Left lung (tissue), 10 donors: Measurements from ENCODE around the gene STAP2. TPM values are rescaled to one million over a fixed set of nuclear protein-coding genes. Genes with fewer than 3 reads are reported as not detected.

ENCODE experiments used
- ATAC-seq: fragments of 200-7000 bp; cut with Tn5 transposase; one replicate; pipeline ENCODE4 v1.9.1; 2020; ENCODE audit warnings: moderate library complexity
- DNase-seq, 4 donors: peaks; one replicate each; pipeline ENCODE4 v3.0.0-alpha.2; 2013 to 2020
- H3K27ac ChIP-seq, 2 donors: fragments of 200-600 bp; sonication (generic) in 1 of 2; one replicate each; pipeline versions ENCODE4 v1.5.0 to v1.8.0; 2020 to 2021
- H3K27me3 ChIP-seq, 2 donors: fragments of 200-600 bp; sonication (generic) in 1 of 2; one replicate each; pipeline versions ENCODE4 v1.5.0 to v1.8.0; 2020 to 2021
- H3K36me3 ChIP-seq, 2 donors: fragments of 200-600 bp; sonication (generic) in 1 of 2; one replicate each; pipeline versions ENCODE4 v1.5.0 to v1.8.0; 2020 to 2021
- H3K4me1 ChIP-seq, 2 donors: fragments of 200-600 bp; one replicate each; pipeline ENCODE4 v1.8.0; 2021
- H3K4me3 ChIP-seq, 2 donors: fragments of 200-600 bp; sonication (generic) in 1 of 2; one replicate each; pipeline versions ENCODE4 v1.5.0 to v1.8.0; 2020 to 2021; ENCODE audit warnings: mild to moderate bottlenecking in 1 of 2
- H3K9me3 ChIP-seq, 2 donors: fragments of 200-600 bp; sonication (generic) in 1 of 2; one replicate each; pipeline versions ENCODE4 v1.5.0 to v1.8.0; 2020 to 2021
- CTCF ChIP-seq, 2 donors: fragments of 200-600 bp; sonication (generic) in 1 of 2; IDR thresholded peaks; one replicate each; pipeline versions ENCODE4 v1.5.0 to v1.8.0; 2021; ENCODE audit warnings: antibody characterized with exemption in 2 of 2
- intact Hi-C, 2 donors: fragments of 100-400 bp; cut with DNase I; formaldehyde crosslinking; loops; one replicate each; pipeline versions ENCODE4 v1.11.2 to v1.14.2; 2022
- polyA plus RNA-seq, 6 donors: library from polyadenylated mRNA; unstranded; fragments of 120-200 nt; gene quantifications; one replicate each; pipeline ENCODE4 v1.2.1, GENCODE V29; 2013; ENCODE audit not compliant: insufficient read length in 6 of 6
- total RNA-seq, 2 donors: library from RNA; stranded (reverse); fragmentation: NEBNext Ultra II Directional; extraction: Animal tissue kit (Norgen Biotek cat#: 25700); gene quantifications; one replicate each; pipeline ENCODE4 v1.2.1, GENCODE V29; 2021
- donor health status: DM: no; HTN: yes; CAD: no.
- donor health status: DM: no; HTN: no; CAD: no.

Gene STAP2
- total and polyA plus RNA-seq, 8 donors, result 14.1 to 41.5 (median 36.2) TPM

DNA sequence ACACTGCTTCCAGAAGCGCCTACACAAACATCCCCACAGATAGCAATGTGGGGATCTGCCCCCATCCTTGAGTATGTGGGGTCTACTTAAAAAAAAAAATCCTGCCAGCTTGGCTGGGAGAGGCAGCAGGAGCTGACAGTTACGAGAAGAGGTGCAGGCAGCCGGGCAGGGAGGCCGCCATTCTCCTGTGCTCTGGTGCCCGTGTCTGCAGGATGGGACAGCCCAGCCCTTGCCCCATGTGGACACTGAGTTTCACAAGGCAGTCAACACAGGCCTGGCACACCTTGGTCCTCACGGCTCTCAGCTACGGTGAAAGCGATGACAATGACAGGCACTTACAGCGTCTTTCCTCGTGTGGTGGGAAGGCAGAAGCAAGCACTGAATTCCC lies 28.7 kb upstream of the STAP2 start:
- TF ChIP-seq CTCF (IDR thresholded peaks at IDR 0.05), result no peak
- Histone ChIP-seq H3K9me3 (no peaks in the 10 kb centered on the region), H3K4me1 (peaks cover 28 to 52% of the 10 kb centered on the region in 2 donors), H3K27ac (peak overlapping the region in 1 of 2 donors; percentile 88), H3K4me3 (no peak overlapping the region), H3K27me3 (no peaks in the 10 kb centered on the region), H3K36me3 (peaks cover 0 to 54% of the 10 kb centered on the region in 2 donors)
- no peak for ATAC-seq
- no peak for DNase-seq
- intact Hi-C loops, result no loop called here

- Histone ChIP-seq H3K9me3 (no peaks in the 10 kb centered on the region), H3K27ac (peak overlapping the region in 1 of 2 donors; percentile 88), H3K4me3 (no peak overlapping the region), H3K36me3 (peaks cover 0 to 60% of the 10 kb centered on the region in 2 donors), H3K27me3 (no peaks in the 10 kb centered on the region), H3K4me1 (peaks cover 28 to 47% of the 10 kb centered on the region in 2 donors)
- intact Hi-C loops, result no loop called here
- no peak for ATAC-seq
- TF ChIP-seq CTCF (IDR thresholded peaks at IDR 0.05), result no peak
- DNase-seq, result no peak
Measured at GRCh38 chr19:4366666-4367335, 28.2 kb upstream of the STAP2 start.

DNA sequence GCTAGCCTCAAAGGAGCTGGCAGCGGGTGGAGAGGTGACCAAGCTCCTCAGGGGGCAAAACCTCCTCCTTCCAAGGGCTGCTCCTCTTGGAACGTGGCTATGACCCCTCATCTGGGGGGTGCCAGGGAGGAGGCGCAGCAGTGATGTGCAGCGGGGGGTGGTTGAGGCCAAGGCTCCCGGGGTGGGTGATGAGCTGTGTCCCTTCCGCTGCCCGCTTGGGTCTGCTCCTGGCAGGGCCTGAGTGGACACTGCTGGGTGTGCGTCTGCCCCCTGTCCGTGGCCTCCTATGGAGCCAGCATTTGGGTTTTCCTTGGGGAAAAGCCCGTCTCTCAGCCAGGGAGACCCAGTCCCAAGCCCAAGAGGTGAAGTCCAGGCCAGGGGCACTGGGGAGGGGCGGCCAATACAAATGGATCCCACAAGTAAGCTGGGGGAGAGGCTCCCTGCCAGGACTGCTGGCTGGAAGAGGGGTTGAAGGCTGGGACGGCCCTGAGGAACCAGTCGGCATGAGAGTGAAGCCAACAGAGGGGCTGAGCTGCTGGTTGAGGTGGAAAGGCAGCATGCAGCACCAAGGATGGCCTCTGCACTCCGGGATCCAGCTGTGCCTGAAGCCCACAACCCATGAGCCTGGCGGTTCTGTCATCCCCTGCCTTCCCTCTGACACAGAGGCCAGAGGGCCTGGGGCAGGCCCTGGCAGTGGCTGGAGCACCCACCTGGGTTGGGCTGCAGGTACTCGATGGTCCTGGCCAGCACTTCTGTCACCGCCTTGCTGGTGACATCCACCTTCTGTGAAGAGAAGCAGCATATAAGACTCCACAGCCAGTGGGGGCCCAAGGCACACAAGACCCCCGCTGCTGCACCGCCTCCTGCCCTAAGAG lies 27.4 kb upstream of the STAP2 start:
- Histone ChIP-seq H3K36me3 (peaks cover 0 to 67% of the 10 kb centered on the region in 2 donors), H3K4me1 (peaks cover 28 to 39% of the 10 kb centered on the region in 2 donors), H3K4me3 (no peak overlapping the region), H3K27me3 (no peaks in the 10 kb centered on the region), H3K27ac (no peak overlapping the region), H3K9me3 (no peaks in the 10 kb centered on the region)
- ATAC-seq, result no peak
- no peak for DNase-seq
- intact Hi-C loops, result no loop called here
- TF ChIP-seq CTCF (IDR thresholded peaks at IDR 0.05), result no peak

DNA sequence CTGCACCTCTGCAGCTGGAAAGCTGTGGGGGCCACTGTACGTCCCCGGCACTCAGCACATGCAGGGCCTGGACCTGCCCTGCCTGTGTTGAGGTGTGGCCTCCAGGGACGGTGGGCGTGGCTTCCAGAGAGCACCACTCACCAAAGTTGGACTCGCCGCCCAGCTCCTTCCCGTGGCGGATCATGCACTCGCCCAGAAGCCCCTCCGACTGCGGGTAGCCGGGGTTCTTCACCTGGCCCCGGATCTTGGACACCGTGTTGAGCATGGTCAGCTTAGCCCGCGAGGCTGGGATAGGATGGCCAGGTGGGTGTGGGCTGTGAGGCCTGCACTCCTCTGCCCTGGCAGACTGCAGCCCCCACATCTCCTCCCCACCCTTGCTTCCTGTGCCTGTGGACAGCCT lies 26.7 kb upstream of the STAP2 start:
- no peak for TF ChIP-seq CTCF (IDR thresholded peaks at IDR 0.05)
- DNase-seq (no peak), ATAC-seq (no peak)
- Histone ChIP-seq H3K4me1 (peaks cover 26 to 32% of the 10 kb centered on the region in 2 donors), H3K9me3 (no peaks in the 10 kb centered on the region), H3K27me3 (no peaks in the 10 kb centered on the region), H3K36me3 (peaks cover 0 to 74% of the 10 kb centered on the region in 2 donors), H3K4me3 (no peak overlapping the region), H3K27ac (no peak overlapping the region)
- intact Hi-C loops, result no loop called here
